Astrocyte (in vitro differentiated cells and primary cell): ENCODE data around the gene RPRD1B.

ENCODE experiments used
- CTCF ChIP-seq: IDR thresholded peaks from 2 replicates; pipeline ENCODE4 v1.5.1; 2011; ENCODE audit warnings: low read depth, mild to moderate bottlenecking, inconsistent platforms, low read length, moderate library complexity; ENCODE audit not compliant: insufficient read depth
- EZH2 ChIP-seq: IDR thresholded peaks from 2 replicates; pipeline ENCODE4 v1.6.1; 2012; ENCODE audit warnings: mild to moderate bottlenecking, low read length, inconsistent platforms; ENCODE audit not compliant: insufficient read depth

DNA sequence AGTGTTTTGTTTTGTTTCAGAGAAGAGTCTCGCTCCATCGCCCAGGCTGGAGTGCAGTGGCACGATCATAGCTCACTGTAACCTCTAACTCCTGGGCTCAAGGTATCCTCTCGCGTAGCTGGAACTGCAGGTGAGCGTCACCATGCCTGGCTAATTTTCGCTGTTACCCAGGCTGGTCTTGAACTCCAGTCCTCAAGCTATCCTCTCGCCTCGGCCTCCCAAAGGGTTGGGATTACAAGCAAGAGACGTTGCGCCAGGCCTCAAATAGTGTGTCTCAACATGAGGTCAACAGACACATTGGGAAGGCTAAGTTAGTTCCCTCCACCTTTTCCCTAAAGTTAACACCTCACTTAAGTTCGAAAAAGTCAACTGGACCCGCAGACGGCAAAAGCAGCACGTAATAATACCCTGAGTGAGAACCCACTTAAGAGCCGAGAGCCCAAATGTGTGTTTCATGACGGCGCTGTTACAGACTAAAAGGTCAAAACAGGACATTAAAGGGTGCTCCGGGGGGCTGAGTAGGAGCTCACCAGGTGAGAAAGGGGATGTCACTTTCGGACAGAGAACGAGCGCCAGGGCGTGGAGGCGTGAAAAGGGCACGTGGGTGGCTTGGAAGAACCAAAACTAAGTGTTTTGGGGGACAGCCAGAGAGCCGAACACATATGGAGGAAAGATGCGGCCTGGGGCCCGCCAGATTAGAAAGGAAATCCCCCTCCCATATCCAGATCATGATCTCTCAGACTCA is 789 bp upstream of the RPRD1B start:
- TF ChIP-seq CTCF (no peak), EZH2 (no peak)
